Amniotic stem cell (primary cell): Measurements from ENCODE around the gene NARS2.
"Not testable (repeated sequence)": the region's sequence is repeated elsewhere in the genome, so short reads cannot be mapped to it uniquely, and the experiment has no call there.

Experiments used
- DNase-seq: peaks from one replicate; lab custom pipeline; 2025; lab: John Stamatoyannopoulos, UW

Gene NARS2

GRCh38 chr11:78542007-78542406 is 32.7 kb downstream of the NARS2 start:
- no peak for DNase-seq

GRCh38 chr11:78541537-78541936 is 33.1 kb downstream of the NARS2 start:
- DNase-seq = no peak

- no peak for DNase-seq
These were observed 34.4 kb downstream of the NARS2 start for GRCh38 chr11:78540256-78540655.

GRCh38 chr11:78539506-78539905 is 35.2 kb downstream of the NARS2 start:
- no peak for DNase-seq

- DNase-seq = no peak
These were observed 37.7 kb downstream of the NARS2 start for GRCh38 chr11:78536933-78537332.

GRCh38 chr11:78535920-78536319 is 38.7 kb downstream of the NARS2 start:
- no peak for DNase-seq

DNA sequence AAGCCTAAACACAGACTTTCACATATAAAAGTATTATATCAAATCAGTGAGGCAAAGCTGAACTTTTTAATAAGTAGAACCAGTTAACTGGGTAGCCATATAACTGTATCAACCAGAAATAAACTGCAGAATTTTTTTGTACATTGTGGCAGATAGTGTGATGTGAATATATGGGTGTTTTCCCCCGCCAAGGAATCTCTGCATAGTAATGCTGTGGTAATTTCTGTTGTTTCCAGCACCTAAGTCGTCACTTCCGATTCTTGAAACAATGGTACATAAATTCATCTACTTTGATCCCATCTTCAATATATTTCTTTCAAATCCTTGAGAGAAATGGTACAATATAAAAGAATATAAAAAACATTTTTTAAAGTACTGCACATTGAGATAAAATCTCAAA is 39.6 kb downstream of the NARS2 start:
- no peak for DNase-seq

GRCh38 chr11:78533399-78533798 is 41.3 kb downstream of the NARS2 start:
- no peak for DNase-seq

DNA sequence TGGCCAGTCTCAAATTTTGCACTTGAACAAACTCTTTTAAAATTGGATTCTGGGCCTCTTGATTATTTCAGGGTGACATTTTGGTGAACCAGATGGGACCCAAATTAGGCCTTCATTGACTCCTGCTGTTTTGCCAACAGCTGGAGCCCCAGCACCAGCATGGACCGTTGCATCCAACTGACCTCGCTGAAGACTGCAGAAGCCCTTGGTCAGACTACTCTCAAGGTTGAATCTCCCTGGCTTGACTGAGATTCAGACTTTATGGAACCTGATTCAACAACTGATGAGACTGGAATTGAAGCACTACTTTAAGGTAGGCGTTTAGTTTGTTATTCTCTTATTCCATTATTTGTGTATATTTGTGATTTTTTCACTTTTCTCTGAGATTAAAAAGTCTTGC is 41.7 kb downstream of the NARS2 start:
- DNase-seq = no peak

DNA sequence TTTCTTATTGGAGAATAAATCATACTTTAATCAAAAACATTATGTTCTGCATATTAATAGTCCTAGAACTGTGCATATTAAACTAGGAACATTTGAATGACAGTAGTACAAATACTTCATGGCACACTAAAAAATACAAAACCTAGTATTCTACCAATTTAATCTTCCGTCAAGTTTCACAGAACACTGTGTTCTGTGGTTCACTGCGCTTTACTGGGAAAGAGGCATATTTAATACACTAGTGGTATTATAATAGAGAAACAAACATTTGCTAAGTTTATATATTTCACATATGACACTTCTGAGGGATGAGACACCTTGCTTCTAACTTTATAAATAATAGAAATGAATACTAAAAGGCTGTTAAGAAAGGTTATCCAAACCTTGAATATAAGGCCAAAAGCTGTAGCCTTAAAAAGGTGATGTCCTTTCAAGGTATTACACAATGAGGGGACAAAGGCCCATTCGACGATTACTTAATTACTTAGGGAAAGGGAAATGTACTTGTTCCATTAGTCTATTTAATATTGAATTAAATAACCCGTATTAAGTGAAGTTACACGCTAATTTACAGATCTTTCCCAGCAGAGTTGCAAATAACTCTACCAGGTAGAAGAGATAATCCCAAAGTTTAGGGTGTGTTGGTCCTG is 48.0 kb downstream of the NARS2 start:
- no peak for DNase-seq

GRCh38 chr11:78525720-78526119 is 48.9 kb downstream of the NARS2 start:
- no peak for DNase-seq

DNA sequence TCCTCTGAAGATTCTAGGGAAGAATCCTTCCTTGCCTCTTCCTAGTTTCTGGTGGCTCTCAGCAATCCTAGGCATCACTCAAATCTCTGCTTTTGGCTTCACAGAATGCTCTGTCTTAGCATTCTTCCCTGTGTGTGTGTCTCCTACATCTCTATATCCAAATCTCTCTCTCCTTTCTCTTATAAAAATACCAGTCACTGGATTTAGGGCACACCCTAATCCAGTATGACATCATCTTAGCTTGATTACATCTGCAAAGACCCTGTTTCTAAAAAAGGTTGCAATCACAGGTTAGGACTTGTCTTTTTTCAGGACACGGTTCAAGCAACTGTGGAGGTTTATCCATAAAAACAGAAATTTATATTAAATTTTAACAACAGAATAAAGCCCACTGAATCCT is 54.4 kb downstream of the NARS2 start:
- no peak for DNase-seq

DNA sequence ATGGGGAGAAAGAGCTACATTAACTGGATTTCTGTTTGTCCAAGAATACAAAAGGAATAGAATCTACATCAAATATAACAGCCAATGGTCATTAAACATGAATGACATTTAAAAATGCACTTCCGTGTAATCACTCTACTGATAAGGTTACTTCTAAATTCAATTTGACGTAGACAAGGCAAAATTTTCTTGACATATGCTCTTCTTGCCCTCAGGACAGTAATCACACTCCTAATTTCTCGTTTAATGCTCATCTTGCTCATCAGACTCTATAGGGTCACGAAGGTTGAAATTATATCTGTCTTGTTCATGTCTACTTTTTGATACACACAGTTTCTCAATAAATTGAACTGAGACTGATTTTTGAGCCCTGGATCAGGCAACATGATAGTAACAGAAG is 58.4 kb downstream of the NARS2 start:
- no peak for DNase-seq

- no peak for DNase-seq
These were observed 59.7 kb downstream of the NARS2 start for GRCh38 chr11:78514922-78515502.

DNA sequence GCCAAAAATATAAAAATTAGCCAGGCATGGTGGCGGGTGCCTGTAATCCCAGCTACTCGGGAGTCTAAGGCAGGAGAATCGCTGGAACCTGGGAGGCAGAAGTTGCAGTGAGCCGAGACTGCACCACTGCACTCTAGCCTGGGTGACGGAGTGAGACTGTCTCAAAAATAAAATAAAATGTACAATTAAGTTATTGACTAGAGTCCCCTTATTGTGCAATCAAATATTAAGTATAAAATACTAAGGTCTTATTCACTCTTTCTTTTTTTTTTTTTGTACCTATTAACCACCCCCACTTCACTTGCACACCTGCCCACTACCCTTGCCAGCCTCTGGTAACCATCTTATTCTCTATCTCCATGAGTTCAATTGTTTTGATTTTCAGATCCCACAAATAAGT is 61.6 kb downstream of the NARS2 start:
- not testable (repeated sequence) for DNase-seq

GRCh38 chr11:78510597-78510996 is 64.1 kb downstream of the NARS2 start:
- DNase-seq = no peak

- DNase-seq = no peak
These were observed 64.6 kb downstream of the NARS2 start for GRCh38 chr11:78510025-78510596.

DNA sequence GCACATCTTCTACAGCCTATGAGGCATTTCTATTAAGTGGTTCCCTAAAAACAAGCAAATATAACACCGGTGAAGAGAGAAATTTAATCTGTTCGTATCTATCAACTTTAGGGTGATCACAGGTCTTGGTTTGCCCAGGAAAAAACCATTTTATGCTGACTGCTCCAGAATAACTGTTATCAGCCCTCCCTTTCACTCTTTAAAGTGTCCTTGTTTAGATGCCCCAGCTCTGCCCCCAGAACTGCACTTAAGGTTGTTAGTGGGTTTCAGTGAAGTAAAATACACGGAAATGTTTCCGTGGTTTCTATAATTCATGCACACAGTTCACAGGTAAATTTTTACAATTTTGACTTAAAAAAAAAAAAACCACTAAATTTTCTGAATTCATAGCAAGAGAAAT is 70.0 kb downstream of the NARS2 start:
- DNase-seq = no peak

DNA sequence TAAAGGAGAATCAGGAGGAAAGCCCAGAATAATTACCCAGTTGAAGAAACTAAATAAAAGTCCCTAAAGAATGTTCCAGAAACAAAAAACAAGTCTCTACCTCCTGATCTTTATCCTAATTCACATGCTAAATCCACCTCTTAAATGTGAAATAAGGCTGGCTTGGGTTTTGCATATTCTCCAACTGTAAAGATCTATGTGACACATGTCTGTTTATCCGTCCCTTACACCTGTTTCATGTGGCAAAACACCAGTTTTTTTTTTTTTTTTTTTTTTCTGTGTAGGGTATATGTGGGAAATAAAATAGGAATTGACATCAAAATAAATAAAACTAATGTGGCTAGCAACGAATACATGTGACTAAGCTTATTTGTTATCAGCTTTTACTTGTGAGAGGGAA is 70.5 kb downstream of the NARS2 start:
- no peak for DNase-seq

DNA sequence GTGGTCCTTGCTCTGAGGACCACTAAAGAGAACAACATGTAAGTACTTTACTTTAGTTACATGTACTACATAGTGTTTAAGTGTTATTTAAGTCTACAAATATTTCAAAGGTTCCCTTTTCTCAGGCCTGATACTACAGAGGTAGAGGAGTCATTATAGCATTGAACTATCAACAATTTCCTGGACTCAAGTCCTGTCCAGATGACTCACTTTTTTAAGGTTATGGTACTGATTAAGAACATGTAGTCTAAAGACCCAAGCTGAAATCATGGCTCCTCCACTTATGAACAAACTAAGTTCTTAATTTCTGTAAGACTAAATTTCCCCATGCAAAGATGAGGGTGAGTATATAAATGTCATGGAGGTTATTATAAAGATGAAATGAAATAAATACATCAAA is 74.7 kb downstream of the NARS2 start:
- no peak for DNase-seq

DNA sequence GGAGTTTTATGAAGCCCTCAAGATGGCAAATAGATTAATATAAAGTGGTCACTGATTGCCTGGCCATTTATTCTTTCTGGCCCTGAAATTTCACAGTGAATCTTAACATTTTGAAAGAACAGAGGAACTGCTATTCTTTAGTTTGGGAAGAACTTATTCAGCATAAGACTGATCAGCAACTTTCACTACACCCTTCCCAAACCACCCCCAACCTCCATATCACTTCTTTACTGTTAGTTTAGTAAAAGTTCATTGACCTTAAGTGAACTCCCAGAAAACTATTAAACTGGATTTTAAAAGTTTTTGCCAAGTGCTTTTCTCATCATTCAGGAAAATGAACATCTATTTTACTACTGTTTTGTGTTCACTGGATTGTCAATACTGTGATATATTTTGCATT is 77.4 kb downstream of the NARS2 start:
- no peak for DNase-seq

DNA sequence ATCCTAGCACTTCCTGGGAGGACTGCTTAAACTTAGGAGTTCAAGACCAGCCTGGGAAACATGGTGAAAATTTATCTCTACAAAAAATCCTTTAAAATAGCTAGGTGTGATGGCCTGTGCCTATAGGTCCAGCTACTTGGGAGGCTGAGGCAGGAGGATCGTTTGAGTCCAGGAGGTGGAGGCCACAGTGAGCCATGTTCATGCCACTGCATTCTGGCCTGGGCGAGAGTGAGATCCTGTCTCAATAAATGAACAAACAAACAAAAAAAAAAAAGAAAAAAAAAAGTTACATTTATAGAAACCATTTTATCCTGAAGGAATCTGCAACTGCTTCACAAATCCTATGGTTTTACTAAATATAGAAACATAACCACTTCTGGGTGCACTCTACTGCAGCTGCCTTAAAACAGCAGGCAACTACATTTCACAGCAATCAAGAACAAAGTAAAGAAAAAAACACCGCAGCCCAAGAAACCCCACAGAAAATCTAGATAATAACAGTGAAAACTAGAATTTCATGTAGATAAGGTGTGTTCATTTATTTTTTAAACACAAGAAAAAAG is 81.2 kb downstream of the NARS2 start:
- no peak for DNase-seq

DNA sequence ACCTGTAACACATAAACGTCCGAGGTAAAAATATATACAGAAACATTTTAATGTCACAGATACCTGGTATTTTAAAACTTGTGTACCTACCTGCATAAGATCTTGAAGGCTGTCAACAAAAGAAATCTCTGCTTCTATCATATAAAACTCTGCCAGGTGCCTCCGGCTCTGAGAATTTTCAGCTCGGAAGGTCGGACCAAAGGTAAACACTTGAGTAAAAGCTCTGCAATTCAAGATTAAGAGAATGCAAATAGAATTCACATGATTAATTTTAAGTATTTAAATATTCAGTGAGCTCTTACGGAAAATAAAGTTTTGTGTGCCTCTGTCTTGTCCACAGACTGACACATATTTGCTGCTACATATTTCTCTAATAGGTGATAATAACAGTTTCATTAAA is 81.7 kb downstream of the NARS2 start:
- DNase-seq = no peak

DNA sequence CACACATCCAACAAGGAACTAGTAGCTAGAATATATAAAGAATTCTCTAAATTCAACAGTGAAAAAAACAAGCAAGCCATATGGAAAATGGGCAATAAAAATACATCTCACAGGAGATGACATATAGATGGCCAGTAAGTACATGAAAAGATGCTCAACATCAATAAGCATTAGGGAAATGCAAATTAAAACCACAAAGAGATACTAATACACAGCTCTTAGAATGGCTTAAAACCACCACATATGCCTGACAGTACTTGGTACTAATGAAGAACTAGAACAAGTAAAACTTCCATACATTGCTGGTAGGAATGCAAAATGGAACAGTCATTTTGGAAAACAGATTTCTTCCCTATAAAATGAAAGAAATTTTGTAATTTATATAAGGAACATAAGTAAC is 85.5 kb downstream of the NARS2 start:
- DNase-seq = no peak
